Upper lobe of right lung (tissue), 1 donor: Measurements from ENCODE around the gene COL6A2. TPM values are rescaled to one million over a fixed set of nuclear protein-coding genes. Genes with fewer than 3 reads are reported as not detected.
"Not testable (repeated sequence)": the region's sequence is repeated elsewhere in the genome, so short reads cannot be mapped to it uniquely, and the experiment has no call there.

Experiments used
- ATAC-seq: fragments of 200-7000 bp; cut with Tn5 transposase; one replicate; pipeline ENCODE4 v1.9.1; 2020; ENCODE audit warnings: mild to moderate bottlenecking, moderate library complexity
- DNase-seq: peaks from one replicate; pipeline ENCODE4 v3.0.0-alpha.2; 2020
- H3K27ac ChIP-seq: fragments of 200-600 bp; one replicate; pipeline ENCODE4 v1.8.0; 2022
- H3K27me3 ChIP-seq: fragments of 200-600 bp; one replicate; pipeline ENCODE4 v1.8.0; 2022; ENCODE audit warnings: mild to moderate bottlenecking
- H3K36me3 ChIP-seq: fragments of 200-600 bp; one replicate; pipeline ENCODE4 v1.8.0; 2022
- H3K4me1 ChIP-seq: fragments of 200-600 bp; one replicate; pipeline ENCODE4 v1.8.0; 2022
- H3K4me3 ChIP-seq: fragments of 200-600 bp; one replicate; pipeline ENCODE4 v1.8.0; 2022; ENCODE audit warnings: mild to moderate bottlenecking
- H3K9me3 ChIP-seq: fragments of 200-600 bp; one replicate; pipeline ENCODE4 v1.8.0; 2022
- CTCF ChIP-seq: fragments of 200-600 bp; IDR thresholded peaks from one replicate; pipeline ENCODE4 v1.8.0; 2022; ENCODE audit warnings: antibody characterized with exemption
- intact Hi-C: fragments of 100-400 bp; cut with DNase I; formaldehyde crosslinking; loops from one replicate; pipeline ENCODE4 v1.11.0; 2022
- total RNA-seq: library from RNA; stranded (reverse); fragmentation: NEBNext Ultra II Directional; extraction: Animal tissue kit (Norgen Biotek cat#: 25700); gene quantifications from one replicate; pipeline ENCODE4 v1.2.1, GENCODE V29; 2021
- donor health status: DM: no; HTN: yes; CAD: no; lungs with severe emphysema.

Gene COL6A2
- total RNA-seq, 1 donor from 2014 or later: 269 TPM

GRCh38 chr21:46136739-46137349 is 38.9 kb downstream of the COL6A2 start:
- H3K4me3 ChIP-seq: no peak overlapping the region
- no peaks in the 10 kb centered on the region for H3K9me3 ChIP-seq
- no peaks in the 10 kb centered on the region for H3K4me1 ChIP-seq
- ATAC-seq: no peak
- H3K36me3 ChIP-seq: no peaks in the 10 kb centered on the region
- intact Hi-C loops: no loop called here
- DNase-seq: no peak
- no peak overlapping the region for H3K27ac ChIP-seq
- peaks cover 11% of the 10 kb centered on the region for H3K27me3 ChIP-seq
- no peak for TF ChIP-seq CTCF

- H3K4me1 ChIP-seq: no peaks in the 10 kb centered on the region
- no peak overlapping the region for H3K4me3 ChIP-seq
- H3K36me3 ChIP-seq: no peaks in the 10 kb centered on the region
- DNase-seq (no peak), ATAC-seq (no peak)
- no peak overlapping the region for H3K27ac ChIP-seq
- TF ChIP-seq CTCF: no peak
- peaks cover 11% of the 10 kb centered on the region for H3K27me3 ChIP-seq
- H3K9me3 ChIP-seq: no peaks in the 10 kb centered on the region
- intact Hi-C loops: no loop called here
These were observed 40.0 kb downstream of the COL6A2 start for GRCh38 chr21:46137908-46138307.

GRCh38 chr21:46138383-46138970 is 40.6 kb downstream of the COL6A2 start:
- TF ChIP-seq CTCF: no peak
- Histone ChIP-seq H3K27ac (no peak overlapping the region), H3K4me3 (no peak overlapping the region), H3K36me3 (no peaks in the 10 kb centered on the region), H3K4me1 (no peaks in the 10 kb centered on the region), H3K9me3 (no peaks in the 10 kb centered on the region), H3K27me3 (peaks cover 11% of the 10 kb centered on the region)
- intact Hi-C loops: no loop called here
- ATAC-seq (no peak), DNase-seq (no peak)

GRCh38 chr21:46139686-46140085 is 41.8 kb downstream of the COL6A2 start:
- Histone ChIP-seq H3K27ac (no peak overlapping the region), H3K9me3 (no peaks in the 10 kb centered on the region), H3K36me3 (no peaks in the 10 kb centered on the region), H3K4me1 (no peaks in the 10 kb centered on the region), H3K27me3 (peaks cover 11% of the 10 kb centered on the region), H3K4me3 (no peak overlapping the region)
- no peak for ATAC-seq
- intact Hi-C loops: no loop called here
- TF ChIP-seq CTCF: no peak
- DNase-seq: no peak

- H3K4me3 ChIP-seq, H3K4me1 ChIP-seq, DNase-seq, H3K27ac ChIP-seq, intact Hi-C loops, H3K9me3 ChIP-seq, ATAC-seq, H3K36me3 ChIP-seq: not testable (repeated sequence)
- peaks cover 11% of the 10 kb centered on the region for H3K27me3 ChIP-seq
These were observed 42.6 kb downstream of the COL6A2 start for GRCh38 chr21:46140352-46141003.
